Left ventricle myocardium inferior (tissue), 1 donor: ENCODE results near the gene DGKQ. TPM values are rescaled to one million over a fixed set of nuclear protein-coding genes. Genes with fewer than 3 reads are reported as not detected.

Source experiments
- DNase-seq: peaks from one replicate; pipeline ENCODE4 v3.0.0-alpha.2; 2020
- H3K27ac ChIP-seq: fragments of 200-600 bp; replicated peaks from 2 replicates; pipeline ENCODE4 v1.8.0; 2021
- H3K27me3 ChIP-seq: fragments of 200-600 bp; 2 replicates; pipeline ENCODE4 v1.8.0; 2021; ENCODE audit warnings: low read depth
- H3K36me3 ChIP-seq: fragments of 200-600 bp; 2 replicates; pipeline ENCODE4 v1.8.0; 2021
- H3K4me1 ChIP-seq: fragments of 200-600 bp; 2 replicates; pipeline ENCODE4 v1.8.0; 2021
- H3K4me3 ChIP-seq: fragments of 200-600 bp; 2 replicates; pipeline ENCODE4 v1.8.0; 2021; ENCODE audit warnings: mild to moderate bottlenecking, moderate library complexity
- H3K9me3 ChIP-seq: fragments of 200-600 bp; replicated peaks from 2 replicates; pipeline ENCODE4 v1.8.0; 2021
- intact Hi-C: fragments of 100-400 bp; cut with micrococcal nuclease; formaldehyde crosslinking; loops from one replicate; pipeline ENCODE4 v1.11.0; 2022
- total RNA-seq: library from RNA; stranded (reverse); fragmentation: NEBNext Ultra II Directional; extraction: Animal tissue kit (Norgen Biotek cat#: 25700); gene quantifications from one replicate; pipeline ENCODE4 v1.2.1, GENCODE V29; 2021
- TF ChIP-seq, protein P1 (sequence below): fragments of 200-600 bp; IDR thresholded peaks from 2 replicates; pipeline ENCODE4 v1.8.0; 2021; ENCODE audit warnings: antibody characterized with exemption, mild to moderate bottlenecking, borderline replicate concordance
- donor health status: DM: no; HTN: yes; CAD: no; lungs with severe emphysema.

The DGKQ gene
- total RNA-seq, 1 donor from 2014 or later, result 3.5 TPM

DNA sequence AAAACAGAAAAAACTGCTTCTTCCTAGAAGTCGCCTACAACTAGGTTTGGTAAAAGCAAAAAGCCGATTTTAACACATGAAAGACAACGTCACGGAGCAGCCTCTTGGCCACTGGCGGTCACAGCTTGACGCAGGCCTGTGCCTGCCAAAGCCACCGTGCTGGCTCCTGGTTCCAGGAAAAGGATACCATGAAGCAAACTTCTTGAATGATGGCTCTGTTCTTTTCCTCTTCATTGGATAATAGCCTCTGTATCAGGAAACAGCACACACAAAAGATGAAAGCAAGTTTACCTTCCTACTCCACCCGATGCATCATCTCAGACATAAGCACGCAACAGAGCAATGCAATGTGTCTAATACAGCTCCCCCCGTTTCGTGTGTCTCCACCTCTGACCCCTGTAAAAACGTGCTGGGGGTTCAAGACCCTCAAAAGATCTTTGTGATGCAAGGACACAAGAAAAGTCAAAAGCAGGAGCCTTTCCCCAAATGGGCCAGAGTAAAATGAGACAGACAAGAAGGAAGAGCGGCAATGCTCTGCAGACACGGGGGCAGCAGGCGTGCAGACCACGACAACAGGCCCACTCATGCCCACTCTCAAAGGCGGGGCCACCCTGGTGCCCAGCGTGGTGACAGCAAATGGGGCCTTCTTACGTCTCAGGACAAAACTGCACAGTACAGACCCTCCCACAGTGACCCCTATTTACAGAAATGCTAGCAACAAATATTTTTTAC, 60.7 kb downstream of the DGKQ start:
- no peak for DNase-seq
- peaks cover 51% of the 10 kb centered on the region for H3K36me3 ChIP-seq
- intact Hi-C loops, result no loop called here
- H3K9me3 ChIP-seq, result no peaks in the 10 kb centered on the region
- TF ChIP-seq, protein P1, sequence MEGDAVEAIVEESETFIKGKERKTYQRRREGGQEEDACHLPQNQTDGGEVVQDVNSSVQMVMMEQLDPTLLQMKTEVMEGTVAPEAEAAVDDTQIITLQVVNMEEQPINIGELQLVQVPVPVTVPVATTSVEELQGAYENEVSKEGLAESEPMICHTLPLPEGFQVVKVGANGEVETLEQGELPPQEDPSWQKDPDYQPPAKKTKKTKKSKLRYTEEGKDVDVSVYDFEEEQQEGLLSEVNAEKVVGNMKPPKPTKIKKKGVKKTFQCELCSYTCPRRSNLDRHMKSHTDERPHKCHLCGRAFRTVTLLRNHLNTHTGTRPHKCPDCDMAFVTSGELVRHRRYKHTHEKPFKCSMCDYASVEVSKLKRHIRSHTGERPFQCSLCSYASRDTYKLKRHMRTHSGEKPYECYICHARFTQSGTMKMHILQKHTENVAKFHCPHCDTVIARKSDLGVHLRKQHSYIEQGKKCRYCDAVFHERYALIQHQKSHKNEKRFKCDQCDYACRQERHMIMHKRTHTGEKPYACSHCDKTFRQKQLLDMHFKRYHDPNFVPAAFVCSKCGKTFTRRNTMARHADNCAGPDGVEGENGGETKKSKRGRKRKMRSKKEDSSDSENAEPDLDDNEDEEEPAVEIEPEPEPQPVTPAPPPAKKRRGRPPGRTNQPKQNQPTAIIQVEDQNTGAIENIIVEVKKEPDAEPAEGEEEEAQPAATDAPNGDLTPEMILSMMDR, result no peak
- no peak overlapping the region for H3K27ac ChIP-seq
- no peak overlapping the region for H3K4me3 ChIP-seq
- H3K4me1 ChIP-seq, result peaks cover 14% of the 10 kb centered on the region
- H3K27me3 ChIP-seq, result no peaks in the 10 kb centered on the region

GRCh38 chr4:911871-912490, 61.4 kb downstream of the DGKQ start:
- TF ChIP-seq, protein P1, result no peak
- no peaks in the 10 kb centered on the region for H3K9me3 ChIP-seq
- intact Hi-C loops, result no loop called here
- H3K4me1 ChIP-seq, result peaks cover 14% of the 10 kb centered on the region
- no peak overlapping the region for H3K27ac ChIP-seq
- peaks cover 52% of the 10 kb centered on the region for H3K36me3 ChIP-seq
- H3K4me3 ChIP-seq, result no peak overlapping the region
- H3K27me3 ChIP-seq, result no peaks in the 10 kb centered on the region
- no peak for DNase-seq

GRCh38 chr4:911221-911751, 62.1 kb downstream of the DGKQ start:
- intact Hi-C loops, result no loop called here
- Histone ChIP-seq H3K9me3 (no peaks in the 10 kb centered on the region), H3K27me3 (no peaks in the 10 kb centered on the region), H3K4me1 (peaks cover 13% of the 10 kb centered on the region), H3K4me3 (no peak overlapping the region), H3K36me3 (peaks cover 52% of the 10 kb centered on the region), H3K27ac (no peak overlapping the region)
- DNase-seq, result no peak
- TF ChIP-seq, protein P1, result no peak

GRCh38 chr4:910366-911091, 62.8 kb downstream of the DGKQ start:
- no peak overlapping the region for H3K27ac ChIP-seq
- H3K4me3 ChIP-seq, result no peak overlapping the region
- H3K27me3 ChIP-seq, result no peaks in the 10 kb centered on the region
- intact Hi-C loops, result no loop called here
- H3K4me1 ChIP-seq, result peaks cover 6% of the 10 kb centered on the region
- peaks cover 52% of the 10 kb centered on the region for H3K36me3 ChIP-seq
- TF ChIP-seq, protein P1, result no peak
- no peak for DNase-seq
- H3K9me3 ChIP-seq, result no peaks in the 10 kb centered on the region

DNA sequence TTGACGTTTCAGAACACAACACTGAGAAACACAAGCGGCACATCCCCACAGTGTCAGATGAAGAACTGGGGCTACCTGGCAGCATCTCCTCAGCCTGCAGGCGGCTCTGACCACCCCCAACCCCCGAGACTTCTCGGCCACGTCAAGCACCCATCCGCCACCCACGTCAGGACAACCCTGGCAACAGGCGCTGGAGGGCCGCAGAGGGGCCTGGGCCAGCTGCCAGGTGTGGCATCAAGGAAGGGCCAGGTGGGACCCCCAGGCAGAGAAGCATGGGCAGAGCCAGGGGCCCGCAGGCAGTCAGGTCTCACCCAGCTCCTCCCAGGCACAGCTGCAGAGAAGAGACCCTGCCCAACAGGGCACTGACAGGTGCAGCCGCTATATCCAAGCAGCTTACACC, 63.5 kb downstream of the DGKQ start:
- no peaks in the 10 kb centered on the region for H3K4me1 ChIP-seq
- intact Hi-C loops, result no loop called here
- DNase-seq, result no peak
- H3K27ac ChIP-seq, result no peak overlapping the region
- no peaks in the 10 kb centered on the region for H3K27me3 ChIP-seq
- TF ChIP-seq, protein P1, result no peak
- H3K9me3 ChIP-seq, result no peaks in the 10 kb centered on the region
- H3K36me3 ChIP-seq, result peaks cover 52% of the 10 kb centered on the region
- H3K4me3 ChIP-seq, result no peak overlapping the region
